Activated CD4-positive, alpha-beta T cell treated with anti-CD3 and anti-CD28 coated beads, Interleukin-2, Interleukin-4, amounts not matched to agents 100 ng/mL and 50 ng/mL, durations not matched to agents 16 hours and 8 hours (primary cell): ENCODE data around the gene PALLD.
"Not testable (repeated sequence)": the region's sequence is repeated elsewhere in the genome, so short reads cannot be mapped to it uniquely, and the experiment has no call there.

Source experiments
- DNase-seq: peaks from one replicate; pipeline ENCODE4 v3.0.0-alpha.2; 2020; ENCODE audit warnings: low spot score

PALLD gene

DNA sequence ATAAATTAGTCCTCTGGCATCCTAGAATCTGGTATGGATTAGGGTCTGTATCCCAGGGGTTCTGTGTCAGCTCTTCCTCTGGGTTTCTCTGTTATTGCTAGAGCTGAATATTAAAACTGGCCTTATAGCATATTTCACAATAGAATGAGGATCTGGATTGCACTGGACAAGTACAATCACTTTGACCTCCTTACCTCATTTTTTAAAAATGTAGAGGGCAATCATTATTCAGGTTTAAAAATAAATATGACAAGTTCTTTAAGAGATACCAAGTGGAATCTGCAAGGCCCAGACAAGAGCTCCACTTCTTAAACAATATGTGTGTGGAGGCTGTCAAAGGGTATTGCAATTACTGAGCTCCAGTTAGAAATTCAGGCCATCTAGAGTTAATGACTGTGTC lies 1.4 kb downstream of the PALLD start:
- DNase-seq: no peak

DNA sequence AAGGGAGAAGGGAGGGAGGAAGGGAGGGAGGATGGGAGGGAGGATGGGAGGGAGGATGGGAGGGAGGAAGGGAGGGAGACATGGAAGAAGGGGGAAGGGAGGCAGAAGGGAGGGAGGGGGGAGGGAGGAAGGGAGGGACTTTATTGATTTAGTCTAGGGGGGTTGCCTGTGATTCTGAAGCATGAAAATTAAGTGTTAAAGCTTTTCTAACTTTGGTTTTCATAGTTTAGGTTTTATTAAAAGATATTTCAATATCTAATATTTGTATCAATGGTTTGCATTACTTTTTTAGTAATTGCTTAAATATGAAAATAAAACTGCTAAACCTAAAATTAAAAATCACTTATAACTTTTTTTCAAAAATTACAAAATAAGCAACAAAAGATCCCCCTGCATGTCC lies 2.4 kb downstream of the PALLD start:
- DNase-seq: no peak

DNA sequence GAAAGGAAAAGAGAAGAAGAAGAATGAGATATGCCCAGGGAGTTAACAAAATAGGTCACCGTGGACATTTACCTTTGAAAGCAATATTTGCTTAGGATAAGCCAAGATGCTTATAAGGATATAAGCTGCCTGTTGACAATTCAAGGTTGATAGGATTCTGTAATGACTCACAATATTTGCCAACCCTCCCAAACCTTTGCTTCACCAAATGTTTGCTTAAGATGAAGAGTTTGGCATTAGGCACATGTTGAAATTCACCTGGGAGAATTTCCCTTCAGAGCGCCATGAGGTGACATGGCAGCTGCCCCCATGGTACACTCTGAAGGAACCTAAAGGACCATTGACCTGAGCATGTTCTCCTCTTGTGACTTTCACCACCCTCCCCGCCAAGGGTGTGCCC lies 4.6 kb downstream of the PALLD start:
- DNase-seq: no peak

DNA sequence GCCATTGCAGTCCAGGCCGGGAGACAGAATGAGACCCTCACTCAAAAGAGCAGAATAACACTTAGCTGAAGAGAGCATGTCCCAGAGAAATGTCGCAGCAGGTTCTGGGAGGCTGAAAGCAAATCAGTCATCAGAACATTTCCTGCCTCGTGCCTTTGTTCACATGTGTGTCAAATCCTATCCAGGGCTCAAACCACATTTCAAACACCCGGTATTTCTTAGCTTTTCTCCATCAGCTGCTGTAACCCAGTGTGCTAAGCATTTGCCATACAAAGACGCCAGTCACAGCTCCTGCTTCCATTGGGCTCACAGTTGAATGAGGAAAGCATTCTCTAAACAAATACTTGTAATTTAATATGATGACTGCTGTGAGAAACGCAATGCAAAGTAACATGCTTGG lies 6.0 kb downstream of the PALLD start:
- no peak for DNase-seq

DNA sequence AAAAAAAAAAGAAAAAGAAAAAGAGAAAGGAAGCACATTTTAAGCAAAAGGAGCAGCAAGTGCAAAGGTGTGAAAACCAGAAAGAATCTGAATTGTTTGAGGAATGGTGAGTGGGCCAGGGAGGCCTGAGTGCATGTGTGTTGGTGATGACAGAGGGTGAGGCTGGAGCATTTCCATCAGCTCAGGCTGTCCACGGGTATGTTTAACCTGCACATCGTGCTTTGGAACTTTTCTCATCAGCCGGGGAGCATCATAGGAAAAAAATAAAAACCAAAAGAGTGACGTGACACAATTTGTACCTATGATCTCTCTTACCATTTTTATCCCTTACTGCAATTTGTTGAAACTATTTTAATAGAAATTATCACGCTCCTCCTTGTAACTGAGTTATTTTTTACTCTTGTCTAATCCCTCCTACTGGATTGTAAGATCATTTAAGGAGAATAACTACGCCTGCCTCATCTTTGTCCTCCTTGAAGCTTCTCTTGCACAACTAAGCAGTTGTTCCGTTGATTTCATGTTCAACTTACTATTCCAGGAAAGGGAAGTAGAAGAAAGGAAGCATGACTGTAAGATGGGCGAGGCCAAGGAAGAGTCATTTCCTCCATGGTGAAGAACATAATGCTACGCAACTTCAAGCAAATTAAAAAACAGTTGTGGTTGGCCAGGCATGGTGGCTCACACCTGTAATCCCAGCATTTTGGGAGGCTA lies 7.0 kb downstream of the PALLD start:
- DNase-seq: no peak

DNA sequence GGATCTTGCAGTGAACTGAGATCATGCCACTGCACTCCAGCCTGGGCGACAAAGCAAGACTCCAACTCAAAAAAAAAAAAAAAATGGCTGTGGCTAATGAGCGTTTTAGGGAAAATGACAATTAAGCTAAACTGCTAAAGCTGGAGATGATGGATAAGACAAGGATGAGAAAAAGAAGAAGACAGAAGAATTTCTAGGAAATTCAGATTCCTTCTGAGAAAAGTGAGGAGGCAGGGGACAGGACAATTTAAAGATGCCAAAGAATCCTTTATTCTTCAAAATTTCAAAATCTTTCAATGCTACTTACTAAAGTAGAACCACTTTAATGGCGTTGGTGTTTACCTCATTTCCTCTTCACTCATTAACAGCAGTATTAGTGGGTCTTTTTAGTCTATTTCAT lies 7.7 kb downstream of the PALLD start:
- no peak for DNase-seq

DNA sequence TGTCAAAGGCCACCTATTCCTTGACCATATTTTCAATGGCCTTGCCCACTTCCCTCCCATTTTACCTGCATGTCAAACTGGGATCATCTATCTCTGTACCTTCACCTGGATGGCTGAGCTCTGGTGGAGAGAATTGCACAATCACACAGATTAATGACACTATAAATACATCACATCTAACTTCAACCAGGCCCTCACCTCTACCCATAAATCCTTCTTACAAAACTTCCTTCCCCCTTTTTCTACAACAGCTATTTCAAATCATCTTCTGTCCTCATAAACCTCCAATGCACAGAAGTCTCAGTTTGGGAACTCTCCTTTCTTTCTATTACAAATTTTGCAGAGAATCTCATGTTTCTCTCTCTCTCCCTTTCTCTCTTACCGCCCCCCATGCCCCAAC lies 9.2 kb downstream of the PALLD start:
- no peak for DNase-seq

DNA sequence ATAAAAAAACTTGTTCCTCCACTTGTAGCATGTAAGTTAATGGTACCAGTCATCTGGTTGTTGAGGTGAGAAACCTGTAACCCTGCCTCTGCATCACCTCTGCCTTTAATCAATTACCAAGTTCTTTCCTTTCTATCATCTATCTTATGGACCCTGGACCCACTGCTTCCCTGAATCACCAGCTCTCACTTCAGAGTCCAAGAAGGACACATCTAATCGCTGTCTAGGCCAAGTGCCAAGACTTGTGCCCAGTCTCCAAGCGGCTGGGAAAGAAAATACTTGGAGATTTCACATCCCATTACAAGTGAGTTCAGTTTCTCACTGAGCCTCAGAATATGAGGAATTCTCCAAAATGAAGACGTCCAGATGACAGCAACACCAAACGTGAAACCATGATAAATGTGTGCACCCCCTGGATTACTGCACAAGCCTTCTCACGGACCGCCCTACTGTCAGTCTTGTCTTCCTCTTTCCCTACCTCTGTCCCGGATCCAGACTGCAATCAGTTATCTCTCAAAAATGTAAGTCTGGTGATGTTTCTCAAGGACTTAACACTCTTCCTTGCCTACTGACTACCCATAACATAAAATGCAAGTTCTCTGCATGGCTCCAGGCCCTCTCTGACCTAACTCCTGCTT lies 10.4 kb downstream of the PALLD start:
- no peak for DNase-seq

DNA sequence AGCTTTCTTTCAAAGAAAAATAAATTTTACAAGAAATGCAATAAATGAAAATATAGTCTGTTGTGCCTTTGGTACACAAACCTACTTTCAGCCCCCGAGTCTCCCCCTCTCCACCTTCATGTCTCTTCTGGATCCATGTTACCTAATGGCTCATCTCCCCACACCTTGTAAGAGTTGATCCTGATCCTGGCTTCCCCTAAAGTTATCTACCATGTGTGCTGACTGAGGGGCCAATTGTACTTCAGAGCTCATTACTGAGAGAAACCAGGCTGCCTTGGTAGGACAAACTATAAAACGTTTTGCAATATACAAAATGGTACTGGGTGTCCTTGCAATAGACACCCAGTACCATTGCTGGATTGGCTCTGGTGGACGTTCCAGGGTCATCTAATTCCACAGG lies 11.8 kb downstream of the PALLD start:
- DNase-seq: no peak

DNA sequence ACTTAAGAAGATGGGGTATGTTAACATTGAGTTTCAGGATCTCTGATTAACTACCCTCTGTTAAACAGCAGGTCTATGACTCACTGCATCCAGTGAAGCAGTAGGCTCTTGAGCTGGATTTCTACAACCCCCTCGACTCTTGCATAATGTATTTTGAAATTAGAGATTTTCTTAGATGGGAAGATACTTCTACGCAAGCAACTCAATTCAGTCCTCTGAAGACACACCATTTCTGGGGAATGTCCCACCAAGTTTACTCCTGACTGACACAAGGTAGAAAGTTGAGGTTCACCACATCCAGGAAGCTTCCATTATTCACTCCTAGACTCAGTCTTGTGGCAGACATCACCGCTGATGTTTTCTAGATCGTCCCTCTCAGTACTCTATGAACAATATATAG lies 12.9 kb downstream of the PALLD start:
- peak; percentile 73 for DNase-seq

DNA sequence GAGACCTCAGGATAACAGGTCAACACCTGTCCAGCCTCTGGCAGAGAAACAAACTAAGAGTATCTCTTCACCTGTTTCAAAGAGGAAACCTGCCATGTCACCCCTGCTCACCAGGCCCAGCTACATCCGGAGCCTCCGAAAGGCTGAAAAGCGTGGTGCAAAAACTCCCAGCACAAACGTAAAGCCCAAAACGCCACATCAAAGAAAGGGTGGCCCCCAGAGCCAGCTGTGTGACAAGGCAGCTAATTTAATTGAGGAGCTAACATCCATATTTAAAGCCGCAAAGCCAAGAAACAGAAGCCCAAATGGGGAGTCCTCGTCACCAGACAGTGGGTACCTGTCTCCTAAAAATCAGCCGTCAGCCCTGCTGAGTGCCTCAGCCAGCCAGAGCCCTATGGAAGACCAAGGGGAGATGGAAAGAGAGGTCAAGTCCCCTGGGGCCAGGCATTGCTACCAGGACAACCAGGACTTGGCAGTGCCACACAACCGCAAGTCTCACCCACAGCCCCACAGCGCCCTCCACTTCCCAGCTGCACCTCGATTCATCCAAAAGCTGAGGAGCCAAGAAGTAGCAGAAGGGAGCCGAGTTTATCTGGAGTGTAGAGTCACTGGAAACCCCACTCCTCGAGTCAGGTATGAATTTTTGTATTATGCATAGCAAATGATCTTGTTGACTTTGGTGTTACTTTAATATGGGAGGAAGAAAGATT lies 15.1 kb downstream of the PALLD start:
- peak; percentile 21 for DNase-seq

DNA sequence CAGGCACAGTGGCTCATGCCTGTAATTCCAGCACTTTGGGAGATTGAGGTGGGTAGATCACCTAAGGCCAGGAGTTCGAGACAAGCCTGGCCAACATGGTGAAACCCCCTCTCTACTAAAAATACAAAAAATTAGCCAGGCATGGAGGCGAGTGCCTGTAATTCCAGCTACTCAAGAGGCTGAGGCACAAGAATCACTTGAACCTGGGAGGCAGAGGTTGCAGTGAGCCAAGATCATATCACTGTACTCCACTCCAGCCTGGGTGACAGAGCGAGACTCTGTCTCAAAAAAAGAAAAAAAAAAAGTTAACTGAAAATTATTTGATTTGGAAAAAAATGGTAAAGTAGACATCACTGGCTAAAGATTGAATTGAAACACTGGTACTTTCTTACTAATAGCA lies 17.0 kb downstream of the PALLD start:
- not testable (repeated sequence) for DNase-seq

DNA sequence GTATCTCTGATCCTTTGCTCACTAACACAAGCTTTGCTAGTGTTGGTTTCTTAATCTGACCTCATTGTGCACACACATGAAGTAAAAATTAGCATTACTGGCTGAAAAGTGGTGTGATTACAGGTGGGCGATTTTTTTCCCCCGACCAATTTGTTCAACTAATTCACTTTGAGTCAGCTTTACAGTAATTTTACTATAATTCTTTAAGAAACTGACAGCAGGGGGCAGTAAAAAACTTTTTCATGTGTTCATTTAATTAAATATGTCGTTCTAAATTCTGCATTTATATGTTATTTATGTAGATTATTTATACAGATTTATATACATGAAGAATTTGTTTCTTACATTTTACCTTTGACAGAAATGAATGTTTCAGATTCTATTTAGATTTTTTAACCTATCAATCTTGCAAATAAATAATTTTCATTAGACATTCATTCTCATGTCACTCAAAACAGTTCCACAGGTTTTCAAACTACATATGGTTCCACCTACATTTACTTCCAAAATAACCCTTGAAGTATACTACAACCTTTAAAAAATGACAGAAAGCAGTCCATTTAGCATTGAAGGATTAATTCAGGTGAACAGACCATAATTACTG lies 17.5 kb downstream of the PALLD start:
- peak; percentile 29 for DNase-seq

DNA sequence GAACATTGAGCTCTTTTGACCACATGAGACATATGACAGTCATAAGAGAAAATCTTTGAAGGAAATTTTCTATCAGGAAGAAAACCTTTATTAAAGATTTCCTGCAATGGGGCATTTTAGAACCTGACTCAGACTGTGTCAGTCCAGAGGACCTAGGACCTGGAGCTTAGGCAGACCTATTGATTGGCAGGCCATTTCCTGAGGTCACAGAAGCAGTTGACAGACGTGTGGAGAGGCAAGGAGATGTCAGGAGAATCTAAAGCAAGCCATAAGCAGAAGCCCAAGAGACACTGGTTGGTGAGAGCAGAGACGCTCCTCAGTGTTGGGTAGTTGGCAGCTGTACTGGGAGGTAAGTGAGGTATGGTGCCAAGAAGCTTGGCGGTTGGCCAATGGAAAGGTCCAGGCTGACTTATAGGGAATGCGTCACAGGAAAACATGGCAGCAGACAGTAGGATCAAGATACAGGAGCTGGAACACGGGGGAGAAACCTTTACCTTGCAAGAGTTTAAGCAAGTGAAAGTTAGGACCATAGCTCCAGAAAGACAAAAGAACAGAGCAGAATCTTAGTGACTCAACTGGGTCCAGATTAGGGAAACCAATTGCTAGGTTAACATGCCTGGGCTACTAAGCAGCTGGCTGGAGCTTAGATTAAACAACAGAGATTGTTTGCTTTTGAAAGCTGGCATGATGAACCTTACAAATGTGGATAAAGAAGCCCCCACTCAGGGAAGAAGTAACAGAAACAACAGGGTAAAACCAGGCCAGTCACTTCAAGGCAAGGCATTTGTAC lies 18.6 kb downstream of the PALLD start:
- DNase-seq: no peak

DNA sequence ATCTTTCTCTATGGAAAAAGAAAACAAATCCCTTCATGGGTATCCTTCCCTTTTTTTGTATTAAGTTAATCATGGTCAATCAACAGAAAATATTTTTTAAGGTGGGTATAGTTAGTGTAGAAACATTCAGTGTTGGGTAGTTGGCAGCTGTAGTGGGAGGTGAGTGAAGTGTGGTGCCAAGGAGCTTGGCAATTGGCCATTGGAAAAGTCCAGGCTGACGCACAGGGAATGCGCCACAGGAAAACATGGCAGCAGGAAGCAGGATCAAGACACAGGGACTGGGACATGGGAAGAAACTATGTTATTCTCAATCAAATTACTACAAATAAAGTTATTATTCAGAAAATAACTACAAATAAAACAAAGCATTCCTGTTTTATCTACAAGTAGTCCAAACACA lies 20.0 kb downstream of the PALLD start:
- no peak for DNase-seq

DNA sequence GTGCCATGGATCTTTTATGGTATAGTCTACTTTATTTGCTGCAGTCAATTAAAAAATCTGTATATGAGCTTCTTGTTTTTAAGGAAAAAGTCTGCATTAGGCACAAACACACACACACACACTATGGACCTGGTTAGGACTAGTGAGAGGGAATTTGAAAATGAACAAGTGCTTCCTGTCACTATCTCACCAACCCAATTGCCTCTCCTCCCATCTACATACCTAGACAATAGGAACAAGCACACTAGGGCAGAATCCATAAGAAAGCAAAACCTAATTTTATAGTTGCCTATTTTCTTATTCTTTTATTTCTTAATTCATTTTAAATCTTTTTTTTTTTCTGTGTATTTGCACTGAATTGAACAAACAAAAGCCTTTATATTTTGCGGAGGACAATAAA lies 22.7 kb downstream of the PALLD start:
- no peak for DNase-seq

DNA sequence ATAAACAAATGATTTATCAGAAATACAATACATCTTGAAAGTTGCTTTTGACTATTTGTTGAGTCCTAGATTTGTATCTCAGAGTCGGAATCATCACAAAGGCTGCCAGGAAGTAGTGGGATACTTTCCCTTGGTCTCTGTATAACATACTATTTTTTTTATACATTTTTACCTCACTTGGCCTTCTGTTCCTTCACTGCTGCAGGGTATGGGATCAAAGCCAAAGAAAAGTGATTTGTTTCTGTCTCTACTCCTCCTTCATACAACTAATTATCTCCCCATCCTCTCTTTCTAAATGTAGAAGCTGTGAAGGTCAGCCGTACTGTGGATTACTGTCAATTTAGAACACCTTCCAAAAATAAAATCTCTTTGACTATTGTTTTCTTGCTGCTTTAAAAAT lies 24.9 kb downstream of the PALLD start:
- no peak for DNase-seq

DNA sequence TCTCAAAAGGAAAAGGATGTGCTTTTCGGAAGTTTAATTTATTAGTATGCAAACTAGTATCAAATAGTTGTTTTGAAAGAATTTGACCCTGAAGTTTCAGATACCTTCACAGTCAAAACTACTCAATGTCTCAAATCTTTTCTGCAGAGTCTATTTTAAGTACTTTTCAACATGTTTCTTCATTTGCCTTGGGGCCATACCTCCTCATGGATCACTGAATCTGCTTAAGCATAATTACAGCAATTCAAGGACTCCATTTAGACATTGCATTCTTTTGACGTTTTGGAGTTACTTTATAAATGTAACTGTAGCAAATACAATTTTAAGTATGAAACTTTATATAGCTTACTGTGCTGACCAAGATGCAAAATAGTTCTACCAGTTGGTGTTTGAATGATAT lies 25.5 kb downstream of the PALLD start:
- DNase-seq: no peak

DNA sequence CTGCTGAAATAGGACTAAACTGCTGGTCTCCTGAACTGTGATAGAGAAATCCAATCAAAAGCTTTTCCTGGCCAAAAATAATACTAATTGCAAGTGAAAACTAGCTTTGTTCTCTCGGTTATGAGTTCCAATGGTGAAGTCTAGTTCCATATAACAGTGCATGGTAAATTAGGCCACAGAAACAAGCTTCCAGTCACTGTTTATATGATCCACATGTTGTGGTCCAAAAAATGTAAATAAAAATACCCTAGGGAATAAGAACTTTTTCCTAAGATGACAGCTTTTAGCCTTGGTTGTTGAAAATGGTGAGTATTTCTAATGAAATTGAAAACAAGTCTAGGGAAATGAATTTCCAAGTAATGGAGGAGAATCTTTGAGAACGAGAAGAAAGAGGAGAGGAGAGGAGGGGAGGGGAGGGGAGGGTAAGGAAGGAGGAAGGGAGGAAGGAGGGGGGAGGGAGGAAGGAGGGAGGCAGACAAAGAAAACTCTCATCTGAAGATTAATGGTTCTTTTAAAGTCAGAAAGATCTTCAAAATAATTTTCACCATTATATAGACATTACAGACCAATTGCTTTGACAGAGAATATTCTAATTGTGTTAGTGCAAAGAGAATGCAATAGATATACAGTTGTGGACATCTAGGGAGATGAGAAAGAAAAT lies 26.1 kb downstream of the PALLD start:
- DNase-seq: no peak

DNA sequence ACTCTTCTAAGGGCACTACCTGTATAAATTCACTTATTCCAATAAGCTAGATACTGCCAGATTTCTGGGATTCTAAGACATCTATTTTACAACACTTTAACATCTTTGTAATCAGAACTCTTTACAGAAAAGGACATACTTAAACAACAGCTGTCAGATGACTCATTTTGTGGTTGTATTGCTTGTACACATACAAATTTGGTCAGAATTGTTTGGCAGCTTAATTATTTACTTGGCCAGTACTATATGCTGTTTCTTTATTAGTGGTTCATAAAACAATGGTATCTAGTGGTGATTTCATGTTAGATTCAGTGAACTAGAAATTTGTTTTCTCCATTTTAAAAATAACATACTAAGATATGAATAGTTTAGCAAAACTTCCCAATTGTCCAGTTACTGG lies 27.2 kb downstream of the PALLD start:
- no peak for DNase-seq

DNA sequence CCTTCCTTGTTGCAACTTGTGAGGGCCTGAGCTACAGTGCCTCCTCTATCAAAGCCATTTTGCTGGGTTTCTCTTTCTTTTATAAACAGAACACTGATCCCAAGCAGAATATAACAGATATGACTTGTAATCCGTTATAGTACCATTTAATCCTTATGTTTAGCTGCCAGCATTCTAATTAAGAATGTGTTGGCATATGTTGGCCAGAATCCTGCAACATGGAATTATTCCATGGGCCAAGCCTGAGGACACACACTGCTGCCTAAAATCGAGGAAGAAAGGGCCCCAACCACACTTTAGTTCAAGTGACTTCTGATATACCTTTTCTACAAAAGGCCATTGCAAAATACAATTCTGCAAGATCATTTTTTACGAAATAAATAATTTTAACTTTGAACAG lies 28.0 kb downstream of the PALLD start:
- DNase-seq: no peak

DNA sequence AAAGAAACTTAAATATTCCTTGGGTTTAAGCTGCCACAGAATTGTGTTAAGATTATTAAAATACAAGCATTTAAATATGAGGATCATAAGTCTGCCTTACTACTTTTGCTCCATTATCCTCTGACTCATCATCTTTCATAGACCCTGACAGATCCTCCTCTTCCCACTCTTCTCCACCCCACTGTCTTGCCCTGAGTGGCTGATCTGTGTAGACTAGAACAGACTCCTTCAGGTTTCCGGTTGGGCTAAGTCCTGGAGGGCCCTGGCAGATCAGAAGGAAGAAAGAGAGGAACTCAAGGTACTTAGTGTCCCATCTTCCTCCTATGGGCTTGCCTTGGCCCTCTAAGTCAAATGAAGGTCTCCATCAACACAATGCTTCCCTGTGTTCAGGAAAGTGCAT lies 30.7 kb downstream of the PALLD start:
- no peak for DNase-seq
